HEK293T (cell line): Measurements from ENCODE around the gene RAMACL.

ENCODE experiments used
- ARNT ChIP-seq: fragments of 450-650 bp; IDR thresholded peaks from 2 replicates; pipeline ENCODE4 v1.6.1; 2017; ENCODE audit warnings: mild to moderate bottlenecking
- CTBP1 ChIP-seq: fragments of 450-650 bp; IDR thresholded peaks from 2 replicates; pipeline ENCODE4 v1.6.1; 2016; ENCODE audit warnings: borderline replicate concordance
- FOXK2 ChIP-seq: fragments of 450-650 bp; IDR thresholded peaks from 2 replicates; pipeline ENCODE4 v1.6.1; 2016; ENCODE audit warnings: mild to moderate bottlenecking
- FOXM1 ChIP-seq: fragments of 450-650 bp; IDR thresholded peaks from 2 replicates; pipeline ENCODE4 v1.6.1; 2017; ENCODE audit warnings: mild to moderate bottlenecking, borderline replicate concordance
- HDGF ChIP-seq: fragments of 450-650 bp; IDR thresholded peaks from 2 replicates; pipeline ENCODE4 v1.6.1; 2017; ENCODE audit warnings: antibody characterized with exemption, borderline replicate concordance
- NFRKB ChIP-seq: fragments of 450-650 bp; IDR thresholded peaks from 2 replicates; pipeline ENCODE4 v1.6.1; 2016; ENCODE audit warnings: mild to moderate bottlenecking, moderate library complexity
- SP1 ChIP-seq: fragments of 450-650 bp; IDR thresholded peaks from 2 replicates; pipeline ENCODE4 v1.6.1; 2017
- TARDBP ChIP-seq: fragments of 450-650 bp; IDR thresholded peaks from 2 replicates; pipeline ENCODE4 v1.6.1; 2016

DNA sequence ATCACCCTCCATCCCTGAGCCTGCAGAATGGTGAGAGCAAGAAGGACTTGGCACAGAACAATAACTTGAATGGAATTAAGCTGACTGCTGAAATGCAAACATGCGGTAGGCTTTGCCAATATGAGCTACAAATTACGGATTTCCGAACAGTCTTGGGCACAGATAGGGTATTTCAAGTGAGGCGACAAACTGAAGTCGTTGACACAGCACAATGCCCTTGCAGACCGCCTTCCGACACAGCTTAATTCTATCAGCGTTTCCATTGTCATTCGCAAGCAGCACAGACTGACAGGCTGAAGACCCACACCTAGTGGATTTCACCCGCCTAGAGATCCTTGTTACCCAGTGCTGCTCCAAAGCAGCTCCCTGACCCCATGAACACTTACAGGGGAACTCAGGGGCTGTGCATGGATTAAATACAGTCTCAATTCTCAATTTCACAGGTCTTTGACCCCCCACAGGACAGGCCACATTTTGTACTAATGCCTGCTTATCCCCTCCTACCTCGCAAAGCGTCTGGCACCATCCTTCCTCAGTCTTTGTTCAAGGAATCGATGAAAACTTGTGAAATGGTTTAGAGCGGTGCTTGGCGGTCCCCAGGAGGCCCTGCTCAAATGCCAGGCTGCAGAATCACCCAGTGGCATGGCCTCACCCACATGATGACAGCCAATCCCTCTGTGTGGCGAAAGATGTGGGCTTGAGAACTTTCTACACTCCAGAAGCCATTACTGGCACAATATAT lies 34.6 kb downstream of the RAMACL start:
- TF ChIP-seq TARDBP (no peak), NFRKB (no peak), FOXK2 (no peak), CTBP1 (no peak), FOXM1 (no peak), ARNT (no peak), SP1 (no peak), HDGF (no peak)
